HG03342 (cell line): ENCODE measurements around the gene LGR5.
"Not testable (repeated sequence)": the region's sequence is repeated elsewhere in the genome, so short reads cannot be mapped to it uniquely, and the experiment has no call there.

ENCODE experiments used
- ATAC-seq: cut with Tn5 transposase; IDR thresholded peaks from one replicate; pipeline ENCODE4 v1.9.1; 2021; ENCODE audit warnings: mild to moderate bottlenecking, moderate library complexity; ENCODE audit not compliant: unreplicated experiment

The LGR5 gene

DNA sequence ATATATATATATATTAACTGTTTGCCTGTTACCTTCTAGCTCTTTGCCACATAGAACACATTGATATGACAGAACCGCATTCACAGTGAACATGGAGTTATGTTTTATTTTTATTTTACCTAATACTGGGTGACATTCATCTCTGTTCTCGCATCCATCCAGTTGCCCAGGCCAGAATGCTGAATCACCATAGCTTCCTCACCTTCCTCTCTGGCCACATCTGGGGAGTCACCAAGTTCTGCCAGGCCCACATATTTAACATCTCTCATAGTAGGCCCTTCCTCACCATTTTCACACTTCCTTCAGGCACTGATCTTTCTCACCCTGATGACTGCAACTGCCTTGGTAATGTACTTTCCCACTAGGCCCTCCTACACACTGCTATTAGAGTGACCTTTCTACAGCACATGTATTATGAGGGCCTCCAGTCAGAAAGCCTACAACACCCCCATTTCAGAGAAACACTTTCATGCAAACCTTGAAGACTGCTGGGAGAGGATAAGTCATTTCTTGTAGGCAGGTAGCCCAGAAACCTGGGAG is 106.8 kb downstream of the LGR5 start:
- no peak for ATAC-seq

- no peak for ATAC-seq
These were observed 109.3 kb downstream of the LGR5 start for GRCh38 chr12:71548893-71549292.

- ATAC-seq, result no peak
These were observed 111.9 kb downstream of the LGR5 start for GRCh38 chr12:71551529-71551928.

DNA sequence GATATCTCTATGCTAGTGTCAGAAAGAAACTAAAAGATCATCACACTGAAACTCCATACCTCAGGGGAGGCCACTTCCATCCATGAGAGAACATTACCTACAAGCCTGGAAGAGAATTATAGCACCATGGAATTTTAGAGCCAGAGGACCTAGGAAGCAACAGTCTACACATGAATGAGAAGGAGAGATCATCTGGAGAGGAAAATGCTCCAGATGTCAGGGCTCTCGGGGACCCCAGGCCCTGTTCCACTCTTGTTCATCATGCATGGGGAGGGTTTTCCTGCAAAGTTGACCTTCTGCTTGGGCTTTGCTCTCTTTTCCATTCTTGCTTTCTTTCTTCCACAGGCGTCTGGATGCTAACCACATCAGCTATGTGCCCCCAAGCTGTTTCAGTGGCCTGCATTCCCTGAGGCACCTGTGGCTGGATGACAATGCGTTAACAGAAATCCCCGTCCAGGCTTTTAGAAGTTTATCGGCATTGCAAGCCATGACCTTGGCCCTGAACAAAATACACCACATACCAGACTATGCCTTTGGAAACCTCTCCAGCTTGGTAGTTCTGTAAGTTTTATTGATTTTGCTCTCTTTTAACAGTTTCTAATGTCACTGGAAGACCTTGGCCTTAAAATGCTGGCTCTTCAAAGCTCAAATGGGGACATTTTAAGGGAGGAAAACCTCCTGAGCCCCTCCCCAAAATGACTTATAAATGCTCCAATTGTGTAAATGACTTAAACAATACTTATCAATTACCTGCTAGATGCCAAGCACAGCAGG is 113.3 kb downstream of the LGR5 start:
- no peak for ATAC-seq

DNA sequence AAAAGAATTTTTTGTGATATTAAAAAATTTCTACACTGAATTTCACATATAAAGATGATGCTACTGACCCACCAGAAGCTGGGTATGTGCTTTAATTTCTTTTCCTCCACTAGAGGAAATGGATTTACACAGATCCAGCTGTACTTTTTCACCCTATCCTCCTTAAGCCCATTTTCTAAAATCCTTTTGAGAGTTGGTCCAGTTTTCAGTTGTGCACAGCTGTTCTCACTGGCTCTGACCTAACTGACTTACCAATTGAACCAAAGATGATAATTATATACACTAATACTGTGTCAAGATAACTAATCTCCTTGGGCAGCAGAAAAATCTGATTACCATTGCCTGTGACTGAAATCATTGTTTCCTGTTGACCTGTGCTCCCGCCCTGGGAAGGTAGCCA is 115.6 kb downstream of the LGR5 start:
- no peak for ATAC-seq

- not testable (repeated sequence) for ATAC-seq
These were observed 116.2 kb downstream of the LGR5 start for GRCh38 chr12:71555789-71556188.

DNA sequence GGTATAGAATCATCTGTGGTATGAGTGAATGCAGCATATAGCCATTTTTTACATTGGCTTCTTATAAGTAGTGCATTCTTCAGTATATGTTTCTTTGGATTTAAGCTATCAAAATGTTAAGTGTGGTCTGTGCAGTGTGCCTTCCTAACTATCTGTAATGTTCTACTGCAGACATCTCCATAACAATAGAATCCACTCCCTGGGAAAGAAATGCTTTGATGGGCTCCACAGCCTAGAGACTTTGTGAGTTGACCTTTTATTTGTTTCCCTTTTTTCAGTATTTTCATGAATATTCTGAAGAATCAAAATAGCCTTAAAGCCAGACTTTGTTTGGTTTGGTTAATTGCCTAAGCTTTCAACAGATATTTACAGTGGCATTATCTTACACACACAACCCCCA is 116.8 kb downstream of the LGR5 start:
- ATAC-seq, result no peak

DNA sequence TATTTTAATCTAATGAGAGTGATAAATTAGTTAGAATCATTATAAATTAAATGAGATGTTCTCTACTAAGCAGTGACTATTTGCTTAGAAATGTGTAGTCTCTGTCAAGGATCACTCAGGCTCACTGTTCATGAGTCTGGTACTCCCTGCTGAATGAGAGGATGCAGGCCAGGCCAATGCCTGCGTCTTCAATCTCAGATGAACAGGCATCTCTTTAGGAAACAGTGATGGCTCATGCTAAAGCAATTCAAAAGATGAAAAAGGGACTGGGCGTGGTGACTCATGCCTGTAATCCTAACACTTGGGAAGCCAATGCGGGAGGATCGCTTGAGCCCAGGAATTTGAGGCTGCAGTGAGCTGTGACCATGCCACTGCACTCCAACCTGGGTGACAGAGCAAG is 117.3 kb downstream of the LGR5 start:
- no peak for ATAC-seq

- no peak for ATAC-seq
These were observed 118.8 kb downstream of the LGR5 start for GRCh38 chr12:71558445-71558844.

GRCh38 chr12:71562676-71563595 is 123.3 kb downstream of the LGR5 start:
- no peak for ATAC-seq

- no peak for ATAC-seq
These were observed 125.9 kb downstream of the LGR5 start for GRCh38 chr12:71565535-71565934.

DNA sequence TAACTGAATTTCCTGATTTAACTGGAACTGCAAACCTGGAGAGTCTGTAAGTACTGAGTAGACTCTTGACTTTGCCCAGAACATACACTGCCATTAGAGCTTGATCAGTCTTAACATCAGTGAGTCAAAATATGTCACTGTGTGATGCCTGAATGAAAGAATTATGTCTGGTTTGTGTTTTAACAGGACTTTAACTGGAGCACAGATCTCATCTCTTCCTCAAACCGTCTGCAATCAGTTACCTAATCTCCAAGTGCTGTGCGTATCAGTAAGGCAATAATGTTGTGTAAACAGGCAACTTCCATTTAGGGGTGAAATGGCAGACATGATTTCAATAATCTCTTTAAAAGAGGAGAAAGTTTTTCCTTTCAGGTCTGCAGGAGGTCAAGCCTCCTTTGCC is 127.1 kb downstream of the LGR5 start:
- no peak for ATAC-seq

GRCh38 chr12:71567537-71567936 is 127.9 kb downstream of the LGR5 start:
- ATAC-seq, result no peak

GRCh38 chr12:71569885-71570284 is 130.3 kb downstream of the LGR5 start:
- ATAC-seq, result not testable (repeated sequence)

GRCh38 chr12:71576496-71576895 is 136.9 kb downstream of the LGR5 start:
- ATAC-seq, result no peak

- no peak for ATAC-seq
These were observed 139.2 kb downstream of the LGR5 start for GRCh38 chr12:71578694-71579258.

DNA sequence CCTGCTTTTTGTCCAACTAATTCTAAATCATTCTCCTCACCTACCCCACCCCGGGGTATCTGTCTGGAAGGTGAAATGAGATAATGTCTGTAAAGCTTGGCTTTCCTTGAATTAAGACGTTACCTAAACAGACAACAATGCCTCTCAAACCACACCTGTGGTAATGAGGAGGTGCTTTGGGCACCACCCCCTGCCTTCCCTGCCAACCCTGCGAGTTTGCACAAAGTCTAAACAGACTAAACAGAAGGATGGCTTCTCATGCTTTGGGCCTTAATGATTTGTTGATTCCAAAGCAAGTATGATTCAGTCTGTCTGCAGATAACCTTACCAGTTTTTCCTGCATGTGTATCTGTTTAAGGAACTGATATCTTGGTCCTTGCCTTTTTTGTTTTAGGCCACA is 141.6 kb downstream of the LGR5 start:
- no peak for ATAC-seq

DNA sequence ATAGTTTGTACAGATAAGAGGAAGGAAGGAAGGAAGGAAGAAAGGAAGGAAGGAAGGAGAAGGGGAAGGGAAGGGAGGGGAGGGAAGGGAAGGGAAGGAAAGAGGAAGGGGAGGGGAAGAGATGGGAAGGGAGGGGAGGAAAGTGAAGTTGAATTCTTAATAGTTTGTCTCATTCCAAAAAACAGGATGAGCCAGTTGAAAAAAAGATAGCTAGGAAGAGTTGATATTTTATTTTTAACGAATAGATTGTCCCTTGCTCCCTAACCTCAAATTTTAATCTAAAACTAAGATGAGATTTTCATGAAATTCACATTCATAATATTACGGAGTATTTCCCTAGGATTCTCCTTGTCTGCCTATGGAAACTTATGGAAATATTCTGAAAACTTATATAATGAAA is 143.3 kb downstream of the LGR5 start:
- ATAC-seq, result no peak

DNA sequence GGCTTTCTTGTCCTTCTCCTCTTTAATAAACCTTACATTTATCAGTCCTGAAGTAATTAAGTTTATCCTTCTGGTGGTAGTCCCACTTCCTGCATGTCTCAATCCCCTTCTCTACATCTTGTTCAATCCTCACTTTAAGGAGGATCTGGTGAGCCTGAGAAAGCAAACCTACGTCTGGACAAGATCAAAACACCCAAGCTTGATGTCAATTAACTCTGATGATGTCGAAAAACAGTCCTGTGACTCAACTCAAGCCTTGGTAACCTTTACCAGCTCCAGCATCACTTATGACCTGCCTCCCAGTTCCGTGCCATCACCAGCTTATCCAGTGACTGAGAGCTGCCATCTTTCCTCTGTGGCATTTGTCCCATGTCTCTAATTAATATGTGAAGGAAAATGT is 144.8 kb downstream of the LGR5 start:
- ATAC-seq, result no peak

DNA sequence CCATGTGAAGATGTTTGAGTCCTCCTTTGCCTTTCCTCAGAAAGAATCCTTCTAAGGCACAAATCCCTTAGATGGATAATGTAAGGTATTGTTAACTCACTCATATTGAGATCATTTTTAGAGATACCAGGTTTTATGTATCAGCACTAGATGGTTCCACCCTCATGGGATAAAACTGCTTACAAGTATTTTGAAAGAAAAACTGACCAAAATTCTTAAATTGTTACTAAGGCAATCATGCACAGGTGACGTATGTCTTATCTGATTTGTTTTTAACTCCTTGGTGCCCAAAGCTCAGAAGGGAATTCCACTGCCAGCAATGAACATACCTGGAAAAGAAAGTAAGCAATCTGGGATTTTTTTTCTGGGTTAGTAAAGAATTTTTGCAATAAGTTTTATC is 145.6 kb downstream of the LGR5 start:
- ATAC-seq, result no peak

GRCh38 chr12:71587012-71587411 is 147.4 kb downstream of the LGR5 start:
- no peak for ATAC-seq
